ENCODE data around the gene PCID2.

- TF ChIP-seq, protein P1, sequence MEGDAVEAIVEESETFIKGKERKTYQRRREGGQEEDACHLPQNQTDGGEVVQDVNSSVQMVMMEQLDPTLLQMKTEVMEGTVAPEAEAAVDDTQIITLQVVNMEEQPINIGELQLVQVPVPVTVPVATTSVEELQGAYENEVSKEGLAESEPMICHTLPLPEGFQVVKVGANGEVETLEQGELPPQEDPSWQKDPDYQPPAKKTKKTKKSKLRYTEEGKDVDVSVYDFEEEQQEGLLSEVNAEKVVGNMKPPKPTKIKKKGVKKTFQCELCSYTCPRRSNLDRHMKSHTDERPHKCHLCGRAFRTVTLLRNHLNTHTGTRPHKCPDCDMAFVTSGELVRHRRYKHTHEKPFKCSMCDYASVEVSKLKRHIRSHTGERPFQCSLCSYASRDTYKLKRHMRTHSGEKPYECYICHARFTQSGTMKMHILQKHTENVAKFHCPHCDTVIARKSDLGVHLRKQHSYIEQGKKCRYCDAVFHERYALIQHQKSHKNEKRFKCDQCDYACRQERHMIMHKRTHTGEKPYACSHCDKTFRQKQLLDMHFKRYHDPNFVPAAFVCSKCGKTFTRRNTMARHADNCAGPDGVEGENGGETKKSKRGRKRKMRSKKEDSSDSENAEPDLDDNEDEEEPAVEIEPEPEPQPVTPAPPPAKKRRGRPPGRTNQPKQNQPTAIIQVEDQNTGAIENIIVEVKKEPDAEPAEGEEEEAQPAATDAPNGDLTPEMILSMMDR (IDR thresholded peaks at IDR 0.05) = no peak
- TF ChIP-seq POLR2AphosphoS5 (IDR thresholded peaks at IDR 0.05) (no peak), POLR2A (IDR thresholded peaks at IDR 0.05) (no peak), EP300 (IDR thresholded peaks at IDR 0.05) (no peak)
These were observed 24.9 kb downstream of the PCID2 start for GRCh38 chr13:113183450-113184129.

Data from stomach (tissue), 4 donors.